GM12878 (cell line): Measurements from ENCODE around the gene DCLRE1C. TPM values are rescaled to one million over a fixed set of nuclear protein-coding genes. Genes with fewer than 3 reads are reported as not detected.
"Not testable (repeated sequence)": the region's sequence is repeated elsewhere in the genome, so short reads cannot be mapped to it uniquely, and the experiment has no call there.

Experiments
- ATAC-seq: fragments of 200-7000 bp; cut with Tn5 transposase; 3 replicates; pipeline ENCODE4 v1.9.1; 2020; ENCODE audit warnings: mild to moderate bottlenecking, moderate library complexity
- BruUV-seq: library from RNA; stranded (reverse); fragments of 400-500 nt; replicated peaks from 2 replicates; lab custom pipeline; 2021; lab: Mats Ljungman, UMichigan
- CTCF ChIA-PET: fragments of 300-600 bp; sonication (Branson Sonifier 250); formaldehyde crosslinking; extraction: SDS; loops from one replicate; lab custom pipeline; 2021; ENCODE audit warnings: inconsistent platforms; lab: Yijun Ruan, JAX
- POLR2A ChIA-PET: fragments of 350-600 bp; formaldehyde crosslinking; extraction: SDS; loops from one replicate; lab custom pipeline; 2021; ENCODE audit warnings: inconsistent platforms; lab: Charles Lee
- RAD21 ChIA-PET: fragments of 300-600 bp; sonication (Branson Sonifier 250); formaldehyde crosslinking; loops from one replicate; lab custom pipeline; 2023; ENCODE audit warnings: antibody characterized with exemption; ENCODE audit not compliant: unreplicated experiment; lab: Charles Lee
- SMC1A ChIA-PET: fragments of 300-600 bp; sonication (Branson Sonifier 250); formaldehyde crosslinking; loops from one replicate; lab custom pipeline; 2023; ENCODE audit not compliant: unreplicated experiment, uncharacterized antibody; lab: Charles Lee
- DNase-seq: peaks from one replicate; pipeline ENCODE4 v3.0.0-alpha.2; 2011; ENCODE audit warnings: low read depth, low spot score
- FAIRE-seq: peaks from 3 replicates; lab custom pipeline; 2011; peaks lifted over from hg19 to GRCh38; lab: Jason Lieb, UNC
- H2AFZ ChIP-seq: 2 replicates; pipeline ENCODE4 v1.6.0; 2011; ENCODE audit warnings: low read depth, low read length, control low read depth; ENCODE audit not compliant: control insufficient read depth
- H3K27ac ChIP-seq: 2 replicates; pipeline ENCODE4 v1.5.1; 2011; ENCODE audit warnings: control low read depth; ENCODE audit not compliant: control insufficient read depth, insufficient read depth
- H3K27me3 ChIP-seq, 2 experiments: replicated peaks in 1 of 2; 2 replicates each; pipeline versions ENCODE4 v1.6.0 to v1.6.1; 2011; ENCODE audit warnings: low read length in 1 of 2; ENCODE audit not compliant: control insufficient read depth in 2 of 2, insufficient read depth in 2 of 2
- H3K36me3 ChIP-seq, 2 experiments: 2 replicates each; pipeline ENCODE4 v1.5.1; 2011; ENCODE audit warnings: low read length in 1 of 2; ENCODE audit not compliant: control insufficient read depth in 2 of 2, insufficient read depth in 2 of 2
- H3K4me1 ChIP-seq: 2 replicates; pipeline ENCODE4 v1.6.1; 2011; ENCODE audit warnings: mild to moderate bottlenecking, low read length, moderate library complexity, mixed read lengths; ENCODE audit not compliant: control insufficient read depth, insufficient read depth
- H3K4me2 ChIP-seq: 2 replicates; pipeline ENCODE4 v1.6.0; 2011; ENCODE audit warnings: control low read depth; ENCODE audit not compliant: control insufficient read depth, insufficient read depth
- H3K4me3 ChIP-seq: fragments of 200-600 bp; sonication (generic); 2 replicates; pipeline ENCODE4 v1.5.1; 2016
- H3K79me2 ChIP-seq: 2 replicates; pipeline ENCODE4 v1.6.0; 2011; ENCODE audit warnings: low read length; ENCODE audit not compliant: control insufficient read depth, insufficient read depth
- H3K9ac ChIP-seq: 2 replicates; pipeline ENCODE4 v1.8.0; 2011; ENCODE audit warnings: low read length, control low read depth, mixed read lengths; ENCODE audit not compliant: control insufficient read depth, insufficient read depth
- H3K9me3 ChIP-seq: replicated peaks from 3 replicates; pipeline ENCODE4 v1.5.1; 2011; ENCODE audit warnings: mild to moderate bottlenecking, low read length; ENCODE audit not compliant: control insufficient read depth, insufficient read depth
- H4K20me1 ChIP-seq: 2 replicates; pipeline ENCODE4 v1.6.0; 2011; ENCODE audit not compliant: control insufficient read depth, insufficient read depth
- MYC ChIP-seq: IDR thresholded peaks from 2 replicates; pipeline ENCODE4 v1.6.1; 2011; ENCODE audit warnings: mild to moderate bottlenecking, low read length, moderate library complexity, inconsistent platforms; ENCODE audit not compliant: insufficient read depth, insufficient replicate concordance, insufficient read length, severe bottlenecking
- NRF1 ChIP-seq: conservative IDR thresholded peaks from 2 replicates; pipeline ENCODE4 v1.6.1; 2011; ENCODE audit warnings: mild to moderate bottlenecking, low read depth, low read length, improper control_type of control experiment
- PML ChIP-seq: IDR thresholded peaks from 2 replicates; pipeline ENCODE4 v1.6.1; 2012; ENCODE audit warnings: low read length, inconsistent platforms
- SP1 ChIP-seq: IDR thresholded peaks from one replicate; pipeline ENCODE4 v1.6.1; 2011; ENCODE audit warnings: low read depth, low read length
- STAT3 ChIP-seq: IDR thresholded peaks from 2 replicates; pipeline ENCODE4 v1.6.1; 2011; ENCODE audit warnings: low read depth, low read length, improper control_type of control experiment
- TCF12 ChIP-seq: IDR thresholded peaks from 2 replicates; pipeline ENCODE4 v1.6.1; 2011; ENCODE audit warnings: low read depth, mild to moderate bottlenecking, low read length
- YBX1 ChIP-seq: fragments of 450-650 bp; IDR thresholded peaks from 2 replicates; pipeline ENCODE4 v1.6.1; 2016; ENCODE audit warnings: antibody characterized with exemption
- ZSCAN29 ChIP-seq: fragments of 450-650 bp; IDR thresholded peaks from 2 replicates; pipeline ENCODE4 v1.6.1; 2017; ENCODE audit warnings: mild to moderate bottlenecking, moderate library complexity
- WGBS: methylation state at CpG from one replicate; pipeline ENCODE4 v1.1.6; 2016; ENCODE audit warnings: low lambda C conversion rate; ENCODE audit not compliant: insufficient replicate concordance, insufficient coverage; ENCODE audit errors: missing lambda C conversion rate; 5-methylcytosine and 5-hydroxymethylcytosine counted together
- in situ Hi-C: fragments of 300-500 bp; cut with MboI; formaldehyde crosslinking; loops from 9 replicates; pipeline ENCODE4 v1.14.3; 2018; ENCODE audit warnings: mixed read lengths
- intact Hi-C: fragments of 100-400 bp; cut with micrococcal nuclease; formaldehyde crosslinking; loops from one replicate; pipeline ENCODE4 v1.14.2; 2022; ENCODE audit not compliant: unreplicated experiment
- polyA plus RNA-seq, 11 experiments: library from polyadenylated mRNA; depleted of rRNA in 4 of 11; unstranded in 6 of 11; stranded (reverse) in 5 of 11; fragments of >200 nt; fragmentation: Nextera tagmentation in 4 of 11; fragmentation: Illumina TruSeq in 1 of 11; extraction: Ambion mirVana in 4 of 11; extraction: Trizol in 1 of 11; gene quantifications; 1 replicate in 1 of 11; 2 replicates in 10 of 11; pipeline versions ENCODE4 v1.2.1 to v1.2.3, GENCODE V29; 2011 to 2016; ENCODE audit warnings: inconsistent platforms in 2 of 11, missing spikeins in 2 of 11, low read depth in 1 of 11
- total RNA-seq, 4 experiments: library from RNA; depleted of rRNA in 3 of 4; stranded (reverse); fragments of >200 nt in 3 of 4; fragmentation: Illumina TruSeq in 1 of 4; extraction: Trizol in 1 of 4; gene quantifications; 2 replicates each; pipeline versions ENCODE4 v1.2.1 to v1.2.3, GENCODE V29; 2013 to 2021

Gene DCLRE1C
- total and polyA plus RNA-seq, 10 of the 15 experiments (the other 5 are each of a cell fraction or from before 2014, with no cell fraction given), result 15.7 to 43.4 (median 26.0) TPM

- ChIA-PET SMC1A (interaction anchor here (0.7 kb wide), 1 partner anchor 35 kb away, joined by 3 read pairs; no protein-coding TSS in a partner anchor), POLR2A (no interaction called here), RAD21 (no interaction called here), CTCF (interaction anchor here (1.4 kb wide), 1 partner anchor 63 kb away, joined by 5 read pairs; no protein-coding TSS in a partner anchor)
- Histone ChIP-seq H3K4me1 (no peaks in the 10 kb centered on the region), H3K4me3 (no peak overlapping the region), H3K79me2 (no peaks in the 10 kb centered on the region), H3K36me3 (peaks cover 17 to 41% of the 10 kb centered on the region in 2 experiments), H3K9me3 (no peaks in the 10 kb centered on the region; the same call in 1 of the 3 replicates), H4K20me1 (no peaks in the 10 kb centered on the region), H3K27me3 (no peaks in the 10 kb centered on the region), H3K9ac (no peak overlapping the region), H2AFZ (no peak overlapping the region), H3K4me2 (no peak overlapping the region), H3K27ac (no peak overlapping the region)
- BruUV-seq, result no TSS peak
- TF ChIP-seq PML (no peak), NRF1 (no peak), TCF12 (no peak), YBX1 (no peak), STAT3 (no peak), ZSCAN29 (no peak), SP1 (no peak), MYC (no peak)
- WGBS, result 96% methylated on average over 2 of the region's 2 CpGs
- FAIRE-seq, result no peak
- in situ Hi-C loops, result no loop called here
- no peak for DNase-seq
- intact Hi-C loops, result no loop called here
- no peak for ATAC-seq
These were observed 44.8 kb downstream of the DCLRE1C start for GRCh38 chr10:14909101-14909500.

- RAD21 ChIA-PET, result interaction anchor here (1.2 kb wide), 1 partner anchor 70 kb away, joined by 4 read pairs; the partner anchor contains the start of genes CDNF, HSPA14 and MSANTD7
- H3K9me3 ChIP-seq, H2AFZ ChIP-seq, POLR2A ChIA-PET, in situ Hi-C loops, SMC1A ChIA-PET, ATAC-seq, H3K27me3 ChIP-seq, H4K20me1 ChIP-seq, FAIRE-seq, DNase-seq, BruUV-seq, H3K4me3 ChIP-seq, H3K4me1 ChIP-seq, H3K79me2 ChIP-seq, H3K27ac ChIP-seq, H3K9ac ChIP-seq, H3K4me2 ChIP-seq, intact Hi-C loops: not testable (repeated sequence)
- WGBS, result 100% methylated on average over 4 of the region's 4 CpGs
- H3K36me3 ChIP-seq, result peaks cover 16 to 41% of the 10 kb centered on the region in 2 experiments
- CTCF ChIA-PET, result interaction anchor here (1.7 kb wide), 1 partner anchor 14 kb away, joined by 4 read pairs; no protein-coding TSS in a partner anchor
These were observed 46.3 kb downstream of the DCLRE1C start for GRCh38 chr10:14907591-14907990.
